Pancreas (tissue), 10 donors: ENCODE measurements around the gene TGFB1. TPM values are rescaled to one million over a fixed set of nuclear protein-coding genes. Genes with fewer than 3 reads are reported as not detected.

Source experiments
- ATAC-seq, 4 donors: fragments of 200-7000 bp; cut with Tn5 transposase; one replicate each; pipeline versions ENCODE4 v1.8.0 to v1.9.1; 2020; ENCODE audit warnings: mild to moderate bottlenecking in 4 of 4, moderate library complexity in 4 of 4
- DNase-seq, 6 donors: peaks; one replicate each; pipeline ENCODE4 v3.0.0-alpha.2; 2020
- FAIRE-seq: peaks from 2 replicates; lab custom pipeline; 2012; peaks lifted over from hg19 to GRCh38; lab: Jason Lieb, UNC
- H3K27ac ChIP-seq, 4 donors: fragments of 200-600 bp; sonication (generic); 1 replicate in 3 of 4; 2 replicates in 1 of 4; pipeline versions ENCODE4 v1.5.0 to v1.8.0; 2020
- H3K27me3 ChIP-seq, 4 donors: fragments of 200-600 bp; one replicate each; pipeline ENCODE4 v1.8.0; 2021
- H3K36me3 ChIP-seq, 3 donors: fragments of 200-600 bp; sonication (generic) in 1 of 3; one replicate each; pipeline versions ENCODE4 v1.5.0 to v1.8.0; 2020 to 2021
- H3K4me1 ChIP-seq, 3 donors: fragments of 200-600 bp; one replicate each; pipeline ENCODE4 v1.8.0; 2021
- H3K4me3 ChIP-seq, 4 donors: fragments of 200-600 bp; sonication (generic) in 2 of 4; one replicate each; pipeline versions ENCODE4 v1.5.0 to v1.8.0; 2020 to 2021
- H3K9me3 ChIP-seq, 4 donors: fragments of 200-600 bp; one replicate each; pipeline ENCODE4 v1.8.0; 2021
- WGBS, 2 donors: extraction: QIAGEN DNeasy Blood & Tissue Kit; methylation state at CpG; one replicate each; pipeline ENCODE4 v1.1.7; 2013; 5-methylcytosine and 5-hydroxymethylcytosine counted together
- intact Hi-C, 3 donors: fragments of 100-400 bp; cut with DNase I; formaldehyde crosslinking; loops; one replicate each; pipeline versions ENCODE4 v1.11.1 to v1.14.2; 2022
- polyA plus RNA-seq, 2 donors: library from polyadenylated mRNA; stranded (reverse); fragments of 200-250 nt; gene quantifications; one replicate each; pipeline ENCODE4 v1.2.3, GENCODE V29; 2013
- total RNA-seq, 6 donors: library from RNA; stranded (reverse); fragmentation: NEBNext Ultra II Directional in 4 of 6; extraction: Animal tissue kit (Norgen Biotek cat#: 25700) in 4 of 6; gene quantifications; one replicate each; pipeline versions ENCODE4 v1.2.1 to v1.2.4, GENCODE V29; 2021 to 2023
- TF ChIP-seq, protein P1 (sequence below), 4 donors: fragments of 200-600 bp; sonication (generic) in 3 of 4; IDR thresholded peaks; one replicate each; pipeline versions ENCODE4 v1.5.0 to v1.8.0; 2021; ENCODE audit warnings: antibody characterized with exemption in 4 of 4
- donor health status: healthy with polysubstance abuse.
- donor health status: DM: no; HTN: no; CAD: no; lungs with moderate emphysema.
- donor health status: DM: no; HTN: no; CAD: no.
- donor health status: control.
- donor health status: control.
- donor health status: Bipolar disorder and iron deficiency.
- donor health status: DM: yes; HTN: yes; CAD: no.
- donor health status: DM: no; HTN: no; CAD: no.
- donor health status: DM: no; HTN: no; CAD: no.
- donor health status: DM: yes; HTN: yes; CAD: no.

Gene TGFB1
- total and polyA plus RNA-seq, 8 donors, result 3.3 to 32.3 (median 6.1) TPM

DNA sequence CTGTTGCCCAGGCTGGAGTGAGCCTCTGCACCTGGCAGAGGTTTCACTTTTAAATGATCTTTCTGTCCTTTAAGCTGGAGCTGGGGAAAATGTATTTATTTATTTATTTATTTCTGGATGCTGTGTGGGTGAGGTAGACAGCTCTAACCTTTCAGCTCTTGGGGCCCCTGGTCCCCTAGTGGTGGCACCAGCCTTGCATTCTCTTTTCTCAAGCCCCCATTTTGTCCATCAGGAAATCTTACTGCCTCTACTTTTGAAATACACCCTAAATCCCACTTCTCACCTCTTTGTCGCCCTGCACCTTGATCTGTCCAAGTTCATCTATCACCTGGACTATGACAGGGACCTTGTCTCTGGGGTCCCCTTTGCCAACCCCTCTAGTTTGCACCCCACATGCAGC, 12.4 kb upstream of the TGFB1 start:
- ATAC-seq, result no peak
- peaks cover 4 to 26% (median 20%) of the 10 kb centered on the region in 3 donors for H3K4me1 ChIP-seq
- no peak for DNase-seq
- FAIRE-seq, result no peak
- 93 to 100% methylated on average over 1 of the region's 1 CpG for WGBS, 2 donors
- no peak overlapping the region for H3K4me3 ChIP-seq
- intact Hi-C loops, result no loop called here
- no peaks in the 10 kb centered on the region for H3K36me3 ChIP-seq
- H3K27me3 ChIP-seq, result no peaks in the 10 kb centered on the region
- H3K9me3 ChIP-seq, result no peaks in the 10 kb centered on the region
- TF ChIP-seq, protein P1, sequence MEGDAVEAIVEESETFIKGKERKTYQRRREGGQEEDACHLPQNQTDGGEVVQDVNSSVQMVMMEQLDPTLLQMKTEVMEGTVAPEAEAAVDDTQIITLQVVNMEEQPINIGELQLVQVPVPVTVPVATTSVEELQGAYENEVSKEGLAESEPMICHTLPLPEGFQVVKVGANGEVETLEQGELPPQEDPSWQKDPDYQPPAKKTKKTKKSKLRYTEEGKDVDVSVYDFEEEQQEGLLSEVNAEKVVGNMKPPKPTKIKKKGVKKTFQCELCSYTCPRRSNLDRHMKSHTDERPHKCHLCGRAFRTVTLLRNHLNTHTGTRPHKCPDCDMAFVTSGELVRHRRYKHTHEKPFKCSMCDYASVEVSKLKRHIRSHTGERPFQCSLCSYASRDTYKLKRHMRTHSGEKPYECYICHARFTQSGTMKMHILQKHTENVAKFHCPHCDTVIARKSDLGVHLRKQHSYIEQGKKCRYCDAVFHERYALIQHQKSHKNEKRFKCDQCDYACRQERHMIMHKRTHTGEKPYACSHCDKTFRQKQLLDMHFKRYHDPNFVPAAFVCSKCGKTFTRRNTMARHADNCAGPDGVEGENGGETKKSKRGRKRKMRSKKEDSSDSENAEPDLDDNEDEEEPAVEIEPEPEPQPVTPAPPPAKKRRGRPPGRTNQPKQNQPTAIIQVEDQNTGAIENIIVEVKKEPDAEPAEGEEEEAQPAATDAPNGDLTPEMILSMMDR (IDR thresholded peaks at IDR 0.05), result no peak
- no peak overlapping the region for H3K27ac ChIP-seq

DNA sequence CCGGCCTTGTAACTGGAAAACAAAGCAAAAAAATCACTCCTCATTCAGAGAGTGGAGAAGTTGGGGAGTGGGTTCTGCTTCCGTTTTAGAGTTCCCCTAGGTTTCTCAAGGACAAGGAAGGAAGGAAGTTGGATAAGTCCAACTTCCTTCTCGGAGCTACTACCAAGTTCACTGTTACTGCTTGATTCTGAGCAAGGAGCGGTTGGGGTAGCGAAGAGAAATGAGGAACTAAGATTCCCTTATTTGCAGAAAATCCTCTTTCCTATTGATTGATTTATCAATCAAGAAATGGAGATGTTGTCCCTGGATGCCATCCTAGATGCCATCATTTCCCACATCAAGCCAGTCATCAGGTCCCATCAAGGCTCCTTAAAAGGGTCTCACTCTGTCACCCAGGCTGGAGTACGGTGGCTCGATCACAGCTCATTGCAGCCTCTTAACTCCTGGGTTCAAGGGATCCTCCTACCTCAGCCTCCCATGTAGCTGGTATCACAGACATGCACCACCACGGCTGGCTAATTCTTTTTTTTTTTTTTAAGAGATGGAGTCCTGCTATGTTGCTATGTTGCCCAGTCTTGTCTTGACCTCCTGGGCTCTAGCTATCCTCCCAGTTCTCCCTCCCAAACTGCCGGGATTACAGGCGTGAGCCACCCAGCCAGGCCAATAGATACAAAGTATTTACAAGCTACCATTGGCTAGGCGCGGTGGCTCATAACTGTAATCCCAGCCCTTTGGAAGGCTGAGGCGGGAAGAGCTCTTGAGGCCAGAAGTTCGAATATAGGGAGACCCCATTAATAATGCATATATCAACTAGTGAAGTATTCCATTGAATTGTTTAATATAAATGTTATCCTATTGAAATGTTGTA, 11.0 kb upstream of the TGFB1 start:
- ATAC-seq, result no peak
- FAIRE-seq, result no peak
- H3K27me3 ChIP-seq, result no peaks in the 10 kb centered on the region
- TF ChIP-seq, protein P1 (IDR thresholded peaks at IDR 0.05), result no peak
- H3K4me3 ChIP-seq, result peak overlapping the region; percentile 46 to 73 (median 54)
- H3K9me3 ChIP-seq, result no peaks in the 10 kb centered on the region
- no peaks in the 10 kb centered on the region for H3K36me3 ChIP-seq
- 75 to 79% methylated on average over 14 of the region's 14 CpGs for WGBS, 2 donors
- intact Hi-C loops, result no loop called here
- peaks cover 4 to 26% (median 20%) of the 10 kb centered on the region in 3 donors for H3K4me1 ChIP-seq
- no peak for DNase-seq
- H3K27ac ChIP-seq, result peak overlapping the region; percentile 93 to 98 (median 96)

DNA sequence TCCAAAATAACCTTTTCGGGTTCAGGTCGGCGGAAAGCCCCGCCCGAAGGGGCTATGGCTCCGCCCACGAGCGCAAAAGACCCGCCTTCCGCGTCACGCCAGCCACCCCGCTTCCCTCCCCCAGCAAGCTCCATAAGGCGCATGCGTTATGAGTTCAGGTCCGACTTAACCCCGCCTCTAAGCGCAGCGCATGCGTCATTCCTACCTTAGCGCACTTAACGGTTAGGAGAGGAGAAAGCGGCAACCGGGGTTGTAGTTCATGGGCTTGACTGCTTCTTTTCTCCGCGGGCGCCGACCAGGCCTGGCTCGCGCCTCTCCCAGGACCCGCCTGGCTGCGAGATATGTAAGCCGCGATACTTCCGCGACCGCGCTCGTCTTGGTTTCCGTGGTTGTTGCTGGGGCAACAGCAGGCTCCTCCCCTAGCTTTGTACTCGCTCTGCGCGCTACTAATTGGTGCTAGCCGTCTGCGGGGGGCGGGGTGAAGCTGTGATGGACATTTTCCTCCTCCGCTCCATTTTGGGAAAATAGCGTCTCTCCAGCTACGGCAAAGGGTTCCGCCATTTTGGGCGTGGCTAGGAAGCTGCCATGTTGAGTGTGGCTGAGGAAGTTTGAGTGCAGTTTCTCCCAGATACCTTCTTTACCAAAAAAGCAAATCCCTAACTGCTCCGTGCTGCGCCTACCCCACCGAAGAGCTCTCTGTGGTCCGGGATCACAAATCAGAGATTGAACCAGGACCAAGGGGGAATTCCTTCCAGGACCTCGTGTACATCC, 10.2 kb upstream of the TGFB1 start, which contains the start of gene B9D2:
Gene B9D2, minus strand, starts transcription at position 397 of the 771 bp plus-strand sequence. CDS start 630 bp downstream, outside the sequence.
- H3K4me1 ChIP-seq, result peaks cover 4 to 26% (median 20%) of the 10 kb centered on the region in 3 donors
- ATAC-seq, result peak; percentile 91 to 95 (median 93)

DNA sequence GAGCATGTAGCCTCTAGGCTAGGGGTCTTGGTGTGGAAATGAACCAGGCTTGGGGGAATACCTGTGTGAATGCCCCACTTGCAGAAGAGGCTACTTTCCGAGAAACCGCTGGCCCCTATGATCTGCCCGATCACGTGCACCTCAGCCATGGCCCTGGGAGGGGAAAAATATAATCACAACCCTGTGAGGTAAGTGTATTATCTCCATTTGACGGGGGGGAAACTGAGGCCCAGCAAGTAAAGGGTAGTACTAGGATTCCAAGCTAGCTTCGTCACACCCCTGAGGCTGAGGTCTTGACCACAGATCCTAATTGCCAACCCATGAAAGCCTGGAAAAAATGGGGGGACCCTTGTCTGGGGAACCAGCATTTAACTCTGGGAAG, 9.6 kb upstream of the TGFB1 start:
- ATAC-seq (no peak), DNase-seq (peak in 1 of 6 donors; percentile 37), FAIRE-seq (no peak)
- no peaks in the 10 kb centered on the region for H3K36me3 ChIP-seq
- intact Hi-C loops, result no loop called here
- TF ChIP-seq, protein P1 (IDR thresholded peaks at IDR 0.05), result no peak
- WGBS, 2 donors, result 31 to 43% methylated on average over 6 of the region's 6 CpGs
- H3K27me3 ChIP-seq, result no peaks in the 10 kb centered on the region
- H3K27ac ChIP-seq, result peak overlapping the region; percentile 93 to 98 (median 96)
- H3K9me3 ChIP-seq, result no peaks in the 10 kb centered on the region
- H3K4me1 ChIP-seq, result peaks cover 4 to 24% (median 18%) of the 10 kb centered on the region in 3 donors
- peak overlapping the region; percentile 46 to 73 (median 54) for H3K4me3 ChIP-seq

More for the DNA sequence above, 10.2 kb upstream of the TGFB1 start, which contains the start of gene B9D2:
- Histone ChIP-seq H3K27ac (peak within 1 kb of the TSS; percentile 93 to 98 (median 96)), H3K36me3 (no peaks in the 10 kb centered on the region), H3K9me3 (no peaks in the 10 kb centered on the region), H3K4me3 (peak within 1 kb of the TSS; percentile 46 to 73 (median 54)), H3K27me3 (no peaks in the 10 kb centered on the region)
- WGBS, 2 donors, result 0% methylated on average over 55 to 56 of the region's 56 CpGs
- peak; percentile 94 to 99 (median 98) for DNase-seq
- TF ChIP-seq, protein P1 (IDR thresholded peaks at IDR 0.05), result no peak
- intact Hi-C loops, result no loop called here
- FAIRE-seq, result peak; percentile 34
